ENCODE measurements around the gene LPO. TPM values are rescaled to one million over a fixed set of nuclear protein-coding genes. Genes with fewer than 3 reads are reported as not detected.

LPO gene
- total RNA-seq, 4 donors from 2014 or later, result 0.27 TPM; not detected in 3

DNA sequence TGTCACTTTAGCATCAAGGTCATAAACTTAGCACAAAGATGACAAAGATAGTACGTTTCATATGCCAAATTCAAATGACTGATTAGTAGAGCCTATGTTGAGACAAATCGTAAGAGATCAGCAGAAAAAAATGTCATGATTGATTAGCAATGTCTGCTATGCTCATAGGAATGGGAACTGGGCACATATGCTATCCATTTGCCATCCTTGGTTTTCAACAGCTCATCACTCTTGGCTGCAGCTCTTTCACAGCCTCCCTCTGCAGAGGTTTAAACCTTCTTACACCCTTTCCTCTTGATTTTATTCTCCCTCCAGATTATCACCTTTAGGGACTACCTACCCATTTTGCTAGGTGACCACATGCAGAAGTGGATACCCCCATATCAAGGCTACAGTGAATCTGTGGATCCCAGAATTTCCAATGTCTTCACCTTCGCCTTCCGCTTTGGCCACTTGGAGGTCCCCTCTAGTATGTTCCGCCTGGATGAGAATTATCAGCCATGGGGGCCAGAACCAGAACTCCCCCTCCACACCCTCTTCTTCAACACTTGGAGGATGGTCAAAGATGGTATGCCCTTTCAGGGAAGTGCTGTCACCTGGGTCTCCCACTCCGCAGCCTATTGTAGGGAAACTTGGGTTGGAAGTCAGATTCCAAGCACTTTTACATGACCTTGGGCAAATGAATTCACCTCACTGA lies 26.2 kb downstream of the LPO start:
- H3K27ac ChIP-seq, result no peak overlapping the region
- no peaks in the 10 kb centered on the region for H3K27me3 ChIP-seq
- H3K4me3 ChIP-seq (replicated peaks in 1 of 3), result no peak overlapping the region
- H3K36me3 ChIP-seq, result no peaks in the 10 kb centered on the region
- H3K9me3 ChIP-seq, result no peaks in the 10 kb centered on the region
- intact Hi-C loops (cut with DNase I), result no loop called here
- no peak for TF ChIP-seq POLR2A (IDR thresholded peaks at IDR 0.05)
- TF ChIP-seq, protein P1, sequence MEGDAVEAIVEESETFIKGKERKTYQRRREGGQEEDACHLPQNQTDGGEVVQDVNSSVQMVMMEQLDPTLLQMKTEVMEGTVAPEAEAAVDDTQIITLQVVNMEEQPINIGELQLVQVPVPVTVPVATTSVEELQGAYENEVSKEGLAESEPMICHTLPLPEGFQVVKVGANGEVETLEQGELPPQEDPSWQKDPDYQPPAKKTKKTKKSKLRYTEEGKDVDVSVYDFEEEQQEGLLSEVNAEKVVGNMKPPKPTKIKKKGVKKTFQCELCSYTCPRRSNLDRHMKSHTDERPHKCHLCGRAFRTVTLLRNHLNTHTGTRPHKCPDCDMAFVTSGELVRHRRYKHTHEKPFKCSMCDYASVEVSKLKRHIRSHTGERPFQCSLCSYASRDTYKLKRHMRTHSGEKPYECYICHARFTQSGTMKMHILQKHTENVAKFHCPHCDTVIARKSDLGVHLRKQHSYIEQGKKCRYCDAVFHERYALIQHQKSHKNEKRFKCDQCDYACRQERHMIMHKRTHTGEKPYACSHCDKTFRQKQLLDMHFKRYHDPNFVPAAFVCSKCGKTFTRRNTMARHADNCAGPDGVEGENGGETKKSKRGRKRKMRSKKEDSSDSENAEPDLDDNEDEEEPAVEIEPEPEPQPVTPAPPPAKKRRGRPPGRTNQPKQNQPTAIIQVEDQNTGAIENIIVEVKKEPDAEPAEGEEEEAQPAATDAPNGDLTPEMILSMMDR (IDR thresholded peaks at IDR 0.05), result no peak
- no peaks in the 10 kb centered on the region for H3K4me1 ChIP-seq
- no peak for DNase-seq
- 81 to 85% methylated on average over 6 of the region's 6 CpGs for WGBS, 2 donors

DNA sequence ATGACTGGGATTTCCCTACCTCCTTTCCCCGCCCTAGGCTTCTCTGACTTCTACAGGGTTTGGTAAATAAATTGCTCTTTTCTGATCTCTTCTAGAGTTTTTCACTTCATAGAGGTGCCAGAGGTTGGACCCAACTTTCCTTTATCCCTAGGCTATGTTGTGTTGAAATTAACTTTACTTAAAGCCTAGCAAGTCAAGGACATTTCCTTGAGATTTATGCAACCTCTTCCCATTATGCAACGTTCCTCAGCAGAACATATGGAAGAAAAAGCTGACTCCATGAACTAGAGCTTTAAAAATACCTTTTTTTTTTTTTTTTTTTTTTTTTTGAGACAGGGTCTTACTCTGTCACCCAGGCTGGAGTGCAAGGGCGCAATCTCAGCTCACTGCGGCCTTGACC lies 26.9 kb downstream of the LPO start:
- DNase-seq, result no peak
- WGBS, 2 donors, result 86 to 91% methylated on average over 4 of the region's 4 CpGs
- TF ChIP-seq, protein P1 (IDR thresholded peaks at IDR 0.05), result no peak
- TF ChIP-seq POLR2A (IDR thresholded peaks at IDR 0.05), result no peak
- H3K36me3 ChIP-seq, result no peaks in the 10 kb centered on the region
- no peaks in the 10 kb centered on the region for H3K27me3 ChIP-seq
- intact Hi-C loops (cut with DNase I), result no loop called here
- no peaks in the 10 kb centered on the region for H3K4me1 ChIP-seq
- H3K4me3 ChIP-seq (replicated peaks in 1 of 3), result no peak overlapping the region
- H3K9me3 ChIP-seq, result no peaks in the 10 kb centered on the region
- no peak overlapping the region for H3K27ac ChIP-seq

DNA sequence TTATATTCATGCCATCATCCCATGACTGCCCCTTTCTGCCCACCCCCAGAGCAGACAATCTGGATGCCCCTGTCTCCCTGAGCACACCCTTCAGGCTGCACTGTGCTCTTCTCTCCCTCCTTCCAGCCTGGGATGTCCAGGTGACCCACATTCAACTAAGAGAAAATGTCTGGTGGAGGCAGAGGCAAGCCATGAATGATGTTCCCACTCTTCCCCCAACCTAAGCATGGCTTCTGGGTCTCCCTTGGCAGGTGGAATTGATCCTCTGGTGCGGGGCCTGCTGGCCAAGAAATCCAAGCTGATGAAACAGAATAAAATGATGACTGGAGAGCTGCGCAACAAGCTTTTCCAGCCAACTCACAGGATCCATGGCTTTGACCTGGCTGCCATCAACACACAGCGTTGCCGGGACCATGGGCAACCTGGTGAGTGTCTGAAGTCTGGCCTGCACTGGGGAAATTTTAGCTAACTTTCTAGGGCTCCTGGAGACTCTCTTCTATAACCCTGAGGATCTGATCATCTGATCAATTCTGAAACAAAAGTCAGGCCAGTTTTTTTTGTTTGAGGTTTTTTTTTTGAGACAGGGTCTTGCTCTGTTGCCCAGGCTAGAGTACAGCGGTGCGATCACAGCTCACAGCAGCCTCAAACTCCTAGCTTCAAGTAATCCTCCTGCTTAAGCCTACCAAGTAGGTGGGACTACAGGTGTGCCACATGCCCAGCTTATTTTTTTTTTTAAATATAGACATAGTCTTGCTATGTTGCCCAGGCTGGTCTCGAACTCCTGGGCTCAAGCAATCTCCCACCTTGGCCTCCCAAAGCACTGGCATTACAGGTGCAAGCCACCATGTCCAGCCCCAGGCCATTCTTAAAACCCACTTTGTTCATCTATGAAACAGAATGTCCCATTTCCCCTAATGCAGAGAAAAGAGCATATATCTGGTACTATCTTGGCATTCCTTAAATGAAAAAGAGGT lies 27.8 kb downstream of the LPO start:
- no peaks in the 10 kb centered on the region for H3K36me3 ChIP-seq
- H3K27ac ChIP-seq, result no peak overlapping the region
- no peak for TF ChIP-seq POLR2A (IDR thresholded peaks at IDR 0.05)
- TF ChIP-seq, protein P1 (IDR thresholded peaks at IDR 0.05), result no peak
- H3K4me3 ChIP-seq (replicated peaks in 1 of 3), result no peak overlapping the region
- H3K27me3 ChIP-seq, result no peaks in the 10 kb centered on the region
- intact Hi-C loops (cut with DNase I), result no loop called here
- H3K9me3 ChIP-seq, result no peaks in the 10 kb centered on the region
- DNase-seq, result no peak
- WGBS, 2 donors, result 93 to 94% methylated on average over 7 of the region's 7 CpGs
- no peaks in the 10 kb centered on the region for H3K4me1 ChIP-seq

DNA sequence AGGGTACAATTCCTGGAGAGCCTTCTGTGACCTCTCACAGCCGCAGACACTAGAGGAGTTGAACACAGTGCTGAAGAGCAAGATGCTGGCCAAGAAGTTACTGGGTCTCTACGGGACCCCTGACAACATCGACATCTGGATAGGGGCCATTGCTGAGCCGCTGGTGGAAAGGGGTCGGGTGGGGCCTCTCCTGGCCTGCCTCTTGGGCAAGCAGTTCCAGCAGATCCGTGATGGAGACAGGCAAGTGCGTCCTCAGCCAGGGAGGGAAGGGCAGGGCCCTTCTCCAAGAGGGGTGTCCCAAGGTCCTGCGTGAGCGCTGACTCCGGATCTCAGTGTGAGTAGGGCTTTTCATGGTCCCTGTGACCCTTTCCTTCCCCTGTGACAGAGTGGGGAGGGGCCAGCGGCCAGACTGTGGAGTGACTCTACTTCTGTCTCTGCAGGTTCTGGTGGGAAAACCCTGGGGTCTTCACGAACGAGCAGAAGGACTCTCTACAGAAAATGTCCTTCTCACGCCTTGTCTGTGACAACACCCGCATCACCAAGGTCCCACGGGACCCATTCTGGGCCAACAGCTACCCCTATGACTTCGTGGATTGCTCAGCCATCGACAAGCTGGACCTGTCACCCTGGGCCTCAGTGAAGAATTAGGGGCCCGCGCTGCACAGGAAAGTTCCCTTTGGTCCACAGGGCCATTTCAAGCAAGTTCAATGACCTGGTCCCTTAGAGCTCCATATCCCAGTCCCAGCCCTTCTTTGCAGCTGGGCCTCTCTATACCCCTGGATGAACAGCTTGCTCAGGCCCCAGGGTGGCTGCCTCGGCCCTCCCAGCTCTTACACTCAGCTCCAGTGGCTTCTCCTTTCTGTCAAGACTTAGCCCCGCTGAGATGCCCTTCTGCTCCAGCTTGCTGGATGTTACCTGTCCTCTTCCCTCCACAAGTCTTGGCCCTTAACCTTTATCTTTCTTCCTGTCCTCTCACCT lies 29.3 kb downstream of the LPO start:
- Histone ChIP-seq H3K9me3 (no peaks in the 10 kb centered on the region), H3K27me3 (no peaks in the 10 kb centered on the region), H3K27ac (no peak overlapping the region), H3K4me3 (replicated peaks in 1 of 3) (no peak overlapping the region), H3K36me3 (no peaks in the 10 kb centered on the region), H3K4me1 (no peaks in the 10 kb centered on the region)
- intact Hi-C loops (cut with DNase I), result no loop called here
- 74 to 88% methylated on average over 6 to 16 of the region's 22 CpGs for WGBS, 2 donors
- no peak for TF ChIP-seq POLR2A (IDR thresholded peaks at IDR 0.05)
- TF ChIP-seq, protein P1 (IDR thresholded peaks at IDR 0.05), result no peak
- no peak for DNase-seq
